HG03558 (cell line): ENCODE data around the gene CACNA1B.
"Not testable (repeated sequence)": the region's sequence is repeated elsewhere in the genome, so short reads cannot be mapped to it uniquely, and the experiment has no call there.

Experiments
- ATAC-seq: cut with Tn5 transposase; IDR thresholded peaks from one replicate; pipeline ENCODE4 v1.9.1; 2021; ENCODE audit warnings: moderate number of reproducible peaks; ENCODE audit not compliant: unreplicated experiment; ENCODE audit errors: extremely low read depth

Gene CACNA1B

GRCh38 chr9:137884547-137884946, 7.0 kb downstream of the CACNA1B start:
- ATAC-seq, result not testable (repeated sequence)

- ATAC-seq, result not testable (repeated sequence)
These were observed 7.5 kb downstream of the CACNA1B start for GRCh38 chr9:137885121-137885520.

GRCh38 chr9:137888621-137889020, 11.0 kb downstream of the CACNA1B start:
- not testable (repeated sequence) for ATAC-seq

GRCh38 chr9:137889966-137890365, 12.4 kb downstream of the CACNA1B start:
- not testable (repeated sequence) for ATAC-seq

- ATAC-seq, result not testable (repeated sequence)
These were observed 13.4 kb downstream of the CACNA1B start for GRCh38 chr9:137890768-137891587.

- no peak for ATAC-seq
These were observed 14.2 kb downstream of the CACNA1B start for GRCh38 chr9:137891588-137892423.

GRCh38 chr9:137892424-137893191, 15.0 kb downstream of the CACNA1B start:
- ATAC-seq, result no peak

GRCh38 chr9:137893670-137894069, 16.1 kb downstream of the CACNA1B start:
- ATAC-seq, result no peak

- ATAC-seq, result no peak
These were observed 22.2 kb downstream of the CACNA1B start for GRCh38 chr9:137899551-137900360.

- ATAC-seq, result no peak
These were observed 23.2 kb downstream of the CACNA1B start for GRCh38 chr9:137900584-137901310.

- ATAC-seq, result no peak
These were observed 25.1 kb downstream of the CACNA1B start for GRCh38 chr9:137902646-137903045.

GRCh38 chr9:137905740-137906139, 28.2 kb downstream of the CACNA1B start:
- no peak for ATAC-seq

GRCh38 chr9:137907776-137908175, 30.2 kb downstream of the CACNA1B start:
- no peak for ATAC-seq

GRCh38 chr9:137912671-137913070, 35.1 kb downstream of the CACNA1B start:
- no peak for ATAC-seq

GRCh38 chr9:137913132-137913531, 35.5 kb downstream of the CACNA1B start:
- ATAC-seq, result no peak

- ATAC-seq, result no peak
These were observed 36.5 kb downstream of the CACNA1B start for GRCh38 chr9:137913771-137914767.

GRCh38 chr9:137916540-137916939, 39.0 kb downstream of the CACNA1B start:
- no peak for ATAC-seq

GRCh38 chr9:137917116-137917515, 39.5 kb downstream of the CACNA1B start:
- ATAC-seq, result no peak
